Smooth muscle cell (in vitro differentiated cells): ENCODE measurements around the gene AAMP. TPM values are rescaled to one million over a fixed set of nuclear protein-coding genes. Genes with fewer than 3 reads are reported as not detected.

ENCODE experiments used
- DNase-seq: peaks from one replicate; lab custom pipeline; 2025; ENCODE audit not compliant: unreplicated experiment; lab: John Stamatoyannopoulos, UW
- H2AFZ ChIP-seq: fragments of 200-600 bp; sonication (generic); 2 replicates; pipeline ENCODE4 v1.6.0; 2016; ENCODE audit warnings: antibody characterized with exemption, low read depth, mild to moderate bottlenecking
- H3F3A ChIP-seq: fragments of 200-600 bp; sonication (generic); 2 replicates; pipeline ENCODE4 v1.6.0; 2017; ENCODE audit warnings: antibody characterized with exemption, low read depth
- H3K27ac ChIP-seq: fragments of 200-600 bp; sonication (generic); 2 replicates; pipeline ENCODE4 v1.5.1; 2016; ENCODE audit warnings: low read depth, mild to moderate bottlenecking
- H3K27me3 ChIP-seq: fragments of 200-600 bp; sonication (generic); 2 replicates; pipeline ENCODE4 v1.6.1; 2016; ENCODE audit warnings: low read depth, mild to moderate bottlenecking
- H3K36me3 ChIP-seq: fragments of 200-600 bp; sonication (generic); 2 replicates; pipeline ENCODE4 v1.5.1; 2016; ENCODE audit warnings: low read depth
- H3K4me1 ChIP-seq: fragments of 200-600 bp; sonication (generic); 2 replicates; pipeline ENCODE4 v1.5.1; 2016; ENCODE audit warnings: low read depth
- H3K4me2 ChIP-seq: fragments of 200-600 bp; sonication (generic); 2 replicates; pipeline ENCODE4 v1.6.0; 2016; ENCODE audit warnings: mild to moderate bottlenecking
- H3K4me3 ChIP-seq: fragments of 200-600 bp; sonication (generic); 2 replicates; pipeline ENCODE4 v1.5.1; 2016; ENCODE audit warnings: mild to moderate bottlenecking
- H3K79me2 ChIP-seq: fragments of 200-600 bp; sonication (generic); 2 replicates; pipeline ENCODE4 v1.6.0; 2016; ENCODE audit warnings: low read depth, mild to moderate bottlenecking
- H3K9ac ChIP-seq: fragments of 200-600 bp; sonication (generic); 2 replicates; pipeline ENCODE4 v1.6.0; 2016; ENCODE audit warnings: low read depth
- H3K9me3 ChIP-seq: fragments of 200-600 bp; sonication (generic); replicated peaks from 2 replicates; pipeline ENCODE4 v1.5.1; 2016; ENCODE audit warnings: low read depth
- H4K20me1 ChIP-seq: fragments of 200-600 bp; sonication (generic); 2 replicates; pipeline ENCODE4 v1.6.0; 2016; ENCODE audit warnings: low read depth
- CTCF ChIP-seq: fragments of 200-600 bp; sonication (generic); IDR thresholded peaks from 2 replicates; pipeline ENCODE4 v1.5.1; 2017; ENCODE audit warnings: borderline replicate concordance, mild to moderate bottlenecking, antibody characterized with exemption; ENCODE audit not compliant: insufficient read depth, poor library complexity, severe bottlenecking
- WGBS: methylation state at CpG from one replicate; pipeline ENCODE4 v1.1.7; 2016; ENCODE audit warnings: low lambda C conversion rate; 5-methylcytosine and 5-hydroxymethylcytosine counted together
- polyA plus RNA-seq: library from polyadenylated mRNA; unstranded; fragments of >200 nt; fragmentation: Nextera tagmentation; extraction: Ambion mirVana; gene quantifications from 2 replicates; pipeline ENCODE4 v1.2.1, GENCODE V29; 2016
- total RNA-seq: library from RNA; depleted of rRNA; stranded (reverse); fragments of >200 nt; gene quantifications from 2 replicates; pipeline ENCODE4 v1.2.3, GENCODE V29; 2014

Gene AAMP
- total and polyA plus RNA-seq, 2 experiments from 2014 or later: 71.5 to 95.8 TPM

GRCh38 chr2:218305383-218305782, 35.4 kb upstream of the AAMP start:
- no peaks in the 10 kb centered on the region for H3K36me3 ChIP-seq
- H3F3A ChIP-seq: no peaks in the 10 kb centered on the region
- H3K27ac ChIP-seq: no peak overlapping the region
- WGBS: 64% methylated on average over 5 of the region's 5 CpGs
- H3K4me2 ChIP-seq: no peak overlapping the region
- no peak overlapping the region for H3K4me3 ChIP-seq
- no peaks in the 10 kb centered on the region for H3K79me2 ChIP-seq
- no peak overlapping the region for H3K9ac ChIP-seq
- H3K4me1 ChIP-seq: no peaks in the 10 kb centered on the region
- TF ChIP-seq CTCF: no peak
- H2AFZ ChIP-seq: peak overlapping the region; percentile 2
- no peaks in the 10 kb centered on the region for H3K9me3 ChIP-seq
- no peaks in the 10 kb centered on the region for H3K27me3 ChIP-seq
- H4K20me1 ChIP-seq: no peaks in the 10 kb centered on the region
- DNase-seq: no peak

- Histone ChIP-seq H3K79me2 (no peaks in the 10 kb centered on the region), H3K4me3 (no peak overlapping the region), H3K9me3 (no peaks in the 10 kb centered on the region), H3K36me3 (no peaks in the 10 kb centered on the region), H3K9ac (no peak overlapping the region), H2AFZ (no peak overlapping the region), H3K4me1 (no peaks in the 10 kb centered on the region), H3K27me3 (no peaks in the 10 kb centered on the region), H3K4me2 (no peak overlapping the region), H4K20me1 (no peaks in the 10 kb centered on the region), H3K27ac (no peak overlapping the region), H3F3A (no peaks in the 10 kb centered on the region)
- peak; percentile 52 for DNase-seq
- WGBS: 5% methylated on average over 9 of the region's 9 CpGs
- peak; percentile 91 for TF ChIP-seq CTCF
Measured at GRCh38 chr2:218301176-218301819, 31.4 kb upstream of the AAMP start.

- H3K4me2 ChIP-seq: no peak overlapping the region
- no peaks in the 10 kb centered on the region for H3K9me3 ChIP-seq
- no peak overlapping the region for H3K9ac ChIP-seq
- no peaks in the 10 kb centered on the region for H3K79me2 ChIP-seq
- no peaks in the 10 kb centered on the region for H3K36me3 ChIP-seq
- no peak for TF ChIP-seq CTCF
- H3F3A ChIP-seq: no peaks in the 10 kb centered on the region
- no peak overlapping the region for H2AFZ ChIP-seq
- peaks cover 4% of the 10 kb centered on the region for H3K4me1 ChIP-seq
- 84% methylated on average over 4 of the region's 4 CpGs for WGBS
- DNase-seq: no peak
- H3K4me3 ChIP-seq: no peak overlapping the region
- no peaks in the 10 kb centered on the region for H4K20me1 ChIP-seq
- no peaks in the 10 kb centered on the region for H3K27me3 ChIP-seq
- no peak overlapping the region for H3K27ac ChIP-seq
Measured at GRCh38 chr2:218300141-218300540, 30.2 kb upstream of the AAMP start.

GRCh38 chr2:218298314-218298875, 28.5 kb upstream of the AAMP start:
- no peak overlapping the region for H3K9ac ChIP-seq
- no peaks in the 10 kb centered on the region for H3K27me3 ChIP-seq
- H3F3A ChIP-seq: no peaks in the 10 kb centered on the region
- 82% methylated on average over 6 of the region's 6 CpGs for WGBS
- H3K36me3 ChIP-seq: no peaks in the 10 kb centered on the region
- no peaks in the 10 kb centered on the region for H3K79me2 ChIP-seq
- H4K20me1 ChIP-seq: no peaks in the 10 kb centered on the region
- no peak overlapping the region for H3K4me2 ChIP-seq
- H3K4me3 ChIP-seq: no peak overlapping the region
- H3K27ac ChIP-seq: peak overlapping the region; percentile 68
- TF ChIP-seq CTCF: no peak
- peaks cover 9% of the 10 kb centered on the region for H3K4me1 ChIP-seq
- no peak overlapping the region for H2AFZ ChIP-seq
- H3K9me3 ChIP-seq: no peaks in the 10 kb centered on the region
- DNase-seq: no peak
